Ascending aorta (tissue), 2 donors: Measurements from ENCODE around the gene KCNC3. TPM values are rescaled to one million over a fixed set of nuclear protein-coding genes. Genes with fewer than 3 reads are reported as not detected.

Experiments
- DNase-seq, 2 donors: peaks; one replicate each; pipeline ENCODE4 v3.0.0-alpha.2; 2019; ENCODE audit warnings: low spot score in 2 of 2
- H3K27ac ChIP-seq, 2 donors: fragments of 200-600 bp; sonication (generic); one replicate each; pipeline ENCODE4 v1.5.1; 2016 to 2017; ENCODE audit warnings: mild to moderate bottlenecking in 1 of 2
- H3K27me3 ChIP-seq: fragments of 200-600 bp; sonication (generic); one replicate; pipeline ENCODE4 v1.5.1; 2017
- H3K36me3 ChIP-seq, 2 donors: fragments of 200-600 bp; sonication (generic); one replicate each; pipeline ENCODE4 v1.5.1; 2016
- H3K4me1 ChIP-seq, 2 donors: fragments of 200-600 bp; sonication (generic); one replicate each; pipeline ENCODE4 v1.5.1; 2016 to 2017; ENCODE audit warnings: mild to moderate bottlenecking in 1 of 2
- H3K4me3 ChIP-seq, 2 donors: fragments of 200-600 bp; sonication (generic); one replicate each; pipeline ENCODE4 v1.5.1; 2016 to 2017; ENCODE audit warnings: mild to moderate bottlenecking in 1 of 2
- H3K9me3 ChIP-seq, 2 donors: fragments of 200-600 bp; sonication (generic); one replicate each; pipeline ENCODE4 v1.5.1; 2016
- intact Hi-C: fragments of 100-400 bp; cut with DNase I; formaldehyde crosslinking; loops from one replicate; pipeline ENCODE4 v1.15.1; 2023
- total RNA-seq: library from RNA; depleted of rRNA; stranded (reverse); fragments of >200 nt; gene quantifications from one replicate; pipeline ENCODE4 v1.1.0, GENCODE V29; 2016
- TF ChIP-seq, protein P1 (sequence below), 3 experiments: fragments of 200-600 bp in 2 of 3; fragments of 450-650 bp in 1 of 3; sonication (generic) in 2 of 3; IDR thresholded peaks; one replicate each; pipeline ENCODE4 v1.5.1; 2016 to 2019; ENCODE audit warnings: antibody characterized with exemption in 3 of 3, mild to moderate bottlenecking in 1 of 3, moderate library complexity in 1 of 3

Gene KCNC3
- total RNA-seq, 1 donor from 2014 or later, result 3.8 TPM

DNA sequence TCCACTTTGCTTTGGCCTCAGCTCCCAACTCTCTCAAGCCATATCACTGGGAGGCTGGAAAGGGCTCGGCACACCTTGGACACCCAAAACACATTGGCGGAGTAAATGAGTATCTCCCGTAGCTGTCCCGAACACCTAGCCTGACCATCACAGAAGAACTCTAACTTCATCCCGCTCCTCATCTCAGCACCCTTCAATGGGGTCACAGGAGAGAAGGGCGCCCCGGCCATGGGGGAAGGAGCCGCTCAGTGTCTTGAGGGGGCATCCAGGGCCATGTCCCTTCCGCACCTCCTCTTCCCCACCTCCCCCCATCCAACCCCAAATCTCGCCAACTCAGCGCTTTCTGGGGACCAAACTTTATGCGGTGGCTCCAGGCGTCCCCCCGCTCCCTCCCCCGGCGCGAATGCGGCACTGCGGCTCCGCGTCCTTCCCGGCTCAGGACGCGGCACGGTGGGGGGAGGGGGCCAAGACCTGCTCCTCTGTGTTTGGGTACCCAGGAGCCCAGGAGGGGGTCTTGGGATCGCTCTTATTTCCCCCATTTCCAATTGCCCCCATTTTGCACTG, 3.0 kb downstream of the KCNC3 start:
- Histone ChIP-seq H3K9me3 (no peaks in the 10 kb centered on the region), H3K36me3 (no peaks in the 10 kb centered on the region), H3K27ac (no peak overlapping the region), H3K4me3 (no peak overlapping the region), H3K27me3 (no peaks in the 10 kb centered on the region), H3K4me1 (peaks cover 3 to 21% of the 10 kb centered on the region in 2 donors)
- DNase-seq, result no peak
- intact Hi-C loops, result no loop called here
- TF ChIP-seq, protein P1, sequence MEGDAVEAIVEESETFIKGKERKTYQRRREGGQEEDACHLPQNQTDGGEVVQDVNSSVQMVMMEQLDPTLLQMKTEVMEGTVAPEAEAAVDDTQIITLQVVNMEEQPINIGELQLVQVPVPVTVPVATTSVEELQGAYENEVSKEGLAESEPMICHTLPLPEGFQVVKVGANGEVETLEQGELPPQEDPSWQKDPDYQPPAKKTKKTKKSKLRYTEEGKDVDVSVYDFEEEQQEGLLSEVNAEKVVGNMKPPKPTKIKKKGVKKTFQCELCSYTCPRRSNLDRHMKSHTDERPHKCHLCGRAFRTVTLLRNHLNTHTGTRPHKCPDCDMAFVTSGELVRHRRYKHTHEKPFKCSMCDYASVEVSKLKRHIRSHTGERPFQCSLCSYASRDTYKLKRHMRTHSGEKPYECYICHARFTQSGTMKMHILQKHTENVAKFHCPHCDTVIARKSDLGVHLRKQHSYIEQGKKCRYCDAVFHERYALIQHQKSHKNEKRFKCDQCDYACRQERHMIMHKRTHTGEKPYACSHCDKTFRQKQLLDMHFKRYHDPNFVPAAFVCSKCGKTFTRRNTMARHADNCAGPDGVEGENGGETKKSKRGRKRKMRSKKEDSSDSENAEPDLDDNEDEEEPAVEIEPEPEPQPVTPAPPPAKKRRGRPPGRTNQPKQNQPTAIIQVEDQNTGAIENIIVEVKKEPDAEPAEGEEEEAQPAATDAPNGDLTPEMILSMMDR (IDR thresholded peaks at IDR 0.05), result no peak

DNA sequence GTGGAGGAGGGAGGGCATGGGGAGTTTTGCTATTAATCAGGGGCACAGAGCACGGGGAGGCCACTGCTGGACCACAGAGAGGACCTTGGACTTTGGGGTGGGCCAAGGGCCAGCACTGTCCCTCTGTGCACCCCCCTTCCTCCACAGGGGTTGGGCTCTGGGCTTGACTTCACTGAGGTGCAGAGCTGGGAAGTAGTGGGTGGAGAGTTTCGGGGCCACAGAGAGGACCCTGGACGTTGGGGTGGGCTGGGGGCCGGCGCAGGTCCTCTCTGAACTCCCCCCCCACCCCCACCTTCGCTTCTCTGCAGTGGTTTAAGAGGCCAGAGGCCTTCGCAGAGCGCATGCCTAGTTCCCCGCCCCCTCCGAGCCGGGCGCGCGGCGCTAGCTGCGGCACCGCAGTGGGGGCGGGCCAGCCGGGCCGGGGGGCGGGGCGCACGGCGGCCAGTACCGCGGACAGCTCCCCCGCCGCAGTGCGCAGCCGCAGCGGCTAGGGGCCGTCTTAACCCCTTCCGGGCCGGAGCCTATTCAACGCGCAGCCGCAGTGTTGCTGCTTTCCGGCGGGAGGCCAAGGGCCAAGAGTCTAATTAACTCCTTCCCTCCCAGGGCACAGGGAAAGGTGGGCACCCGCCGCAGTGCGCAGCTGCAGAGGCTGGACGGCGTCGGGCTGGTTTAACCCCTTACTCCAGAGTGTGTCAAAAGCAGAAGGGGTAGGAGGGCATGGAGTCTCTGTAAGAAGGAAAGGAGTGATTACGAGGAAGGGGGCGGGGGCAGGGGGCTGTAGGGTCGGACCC, 3.7 kb downstream of the KCNC3 start:
- TF ChIP-seq, protein P1 (IDR thresholded peaks at IDR 0.05), result no peak
- no peaks in the 10 kb centered on the region for H3K36me3 ChIP-seq
- H3K9me3 ChIP-seq, result no peaks in the 10 kb centered on the region
- intact Hi-C loops, result no loop called here
- no peak overlapping the region for H3K4me3 ChIP-seq
- H3K4me1 ChIP-seq, result peaks cover 3 to 17% of the 10 kb centered on the region in 2 donors
- DNase-seq, result no peak
- no peaks in the 10 kb centered on the region for H3K27me3 ChIP-seq
- H3K27ac ChIP-seq, result no peak overlapping the region

DNA sequence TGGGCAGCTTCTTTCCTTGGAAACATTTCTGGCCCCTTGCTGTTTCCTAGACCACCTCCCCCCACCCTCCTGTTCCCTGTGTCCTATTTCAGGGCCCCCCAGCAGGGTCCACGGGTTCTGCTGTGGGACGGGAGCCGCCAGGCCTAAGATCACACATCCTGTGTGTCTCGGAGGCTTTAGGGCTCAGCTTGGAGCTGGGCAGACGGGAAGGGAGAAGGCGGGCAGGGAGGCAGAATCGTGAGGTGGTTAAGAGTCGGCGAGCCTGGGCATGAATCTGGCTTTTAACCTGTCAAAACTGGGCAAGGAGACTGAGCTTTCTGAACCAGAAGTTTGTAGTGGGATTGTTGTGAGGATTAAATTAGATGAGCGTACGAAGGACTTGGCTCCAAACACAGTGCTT, 4.8 kb downstream of the KCNC3 start:
- TF ChIP-seq, protein P1 (IDR thresholded peaks at IDR 0.05), result no peak
- DNase-seq, result no peak

DNA sequence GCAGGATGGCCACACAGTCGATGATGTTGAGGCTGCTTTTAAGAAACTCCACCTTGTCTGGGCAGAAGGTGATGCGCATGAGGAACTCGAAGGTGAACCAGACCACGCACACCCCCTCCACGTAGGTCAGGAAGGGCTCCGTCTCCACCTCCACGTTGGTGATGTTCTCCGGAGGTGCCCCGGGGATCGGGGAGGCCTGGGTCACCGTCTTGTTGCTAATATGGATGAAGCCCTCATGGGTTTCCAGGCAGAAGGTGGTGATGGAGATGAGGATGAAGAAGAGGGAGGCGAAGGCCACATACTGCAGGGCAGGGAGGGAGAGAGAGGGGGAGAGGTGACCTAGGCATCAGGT, 5.4 kb downstream of the KCNC3 start:
- Histone ChIP-seq H3K27ac (no peak overlapping the region), H3K27me3 (no peaks in the 10 kb centered on the region), H3K36me3 (no peaks in the 10 kb centered on the region), H3K4me3 (no peak overlapping the region), H3K4me1 (peaks cover 3 to 8% of the 10 kb centered on the region in 2 donors), H3K9me3 (no peaks in the 10 kb centered on the region)
- intact Hi-C loops, result no loop called here
- TF ChIP-seq, protein P1 (IDR thresholded peaks at IDR 0.05), result no peak
- DNase-seq, result no peak

More for the DNA sequence above, 4.8 kb downstream of the KCNC3 start:
- H3K4me3 ChIP-seq, result no peak overlapping the region
- intact Hi-C loops, result no loop called here
- H3K9me3 ChIP-seq, result no peaks in the 10 kb centered on the region
- no peak overlapping the region for H3K27ac ChIP-seq
- peaks cover 3 to 11% of the 10 kb centered on the region in 2 donors for H3K4me1 ChIP-seq
- no peaks in the 10 kb centered on the region for H3K36me3 ChIP-seq
- no peaks in the 10 kb centered on the region for H3K27me3 ChIP-seq

DNA sequence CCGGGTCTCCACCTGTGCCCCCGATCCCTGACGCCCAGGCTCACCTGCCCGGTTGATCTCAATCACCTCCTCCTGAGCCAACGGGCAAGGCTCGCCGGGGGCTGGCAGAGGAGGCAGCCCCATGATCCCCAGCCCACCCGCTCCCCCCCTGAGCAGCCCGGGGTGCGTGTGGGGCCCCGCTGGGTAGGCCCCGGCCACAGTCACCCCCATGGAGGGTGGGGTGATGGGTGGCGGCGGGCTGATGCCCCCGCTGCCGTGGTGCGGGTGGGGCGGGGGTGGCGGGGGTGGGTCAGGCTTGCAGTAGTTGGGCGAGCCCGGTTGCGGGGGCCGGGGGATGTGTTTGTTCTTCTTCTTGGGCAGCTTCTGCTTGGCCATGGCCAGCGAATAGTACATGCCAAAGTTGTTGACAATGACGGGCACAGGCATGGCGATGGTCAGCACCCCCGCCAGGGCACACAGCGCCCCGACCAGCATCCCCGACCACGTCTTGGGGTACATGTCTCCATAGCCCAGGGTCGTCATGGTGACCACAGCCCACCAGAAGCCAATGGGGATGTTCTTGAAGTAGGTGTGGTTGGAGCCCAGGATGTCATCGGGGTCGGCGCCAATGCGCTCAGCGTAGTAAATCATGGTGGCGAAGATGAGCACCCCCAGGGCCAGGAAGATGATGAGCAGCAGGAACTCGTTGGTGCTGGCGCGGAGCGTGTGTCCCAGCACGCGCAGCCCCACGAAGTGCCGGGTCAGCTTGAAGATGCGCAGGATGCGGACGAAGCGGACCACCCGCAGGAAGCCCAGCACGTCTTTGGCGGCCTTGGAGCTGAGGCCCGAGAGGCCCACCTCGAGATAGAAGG, 6.0 kb downstream of the KCNC3 start:
- peaks cover 3 to 8% of the 10 kb centered on the region in 2 donors for H3K4me1 ChIP-seq
- TF ChIP-seq, protein P1 (IDR thresholded peaks at IDR 0.05), result no peak
- DNase-seq, result no peak
- no peak overlapping the region for H3K27ac ChIP-seq
- intact Hi-C loops, result no loop called here
- H3K4me3 ChIP-seq, result no peak overlapping the region
- H3K27me3 ChIP-seq, result no peaks in the 10 kb centered on the region
- H3K36me3 ChIP-seq, result no peaks in the 10 kb centered on the region
- no peaks in the 10 kb centered on the region for H3K9me3 ChIP-seq
